Stimulated activated CD4-positive, alpha-beta T cell treated with anti-CD3 and anti-CD28 coated beads, Interleukin-1b, Interleukin-23, amount 100 ng/mL, for 48 hours (primary cell): ENCODE data around the gene TTC28.
"Not testable (repeated sequence)": the region's sequence is repeated elsewhere in the genome, so short reads cannot be mapped to it uniquely, and the experiment has no call there.

Source experiments
- DNase-seq: peaks from one replicate; pipeline ENCODE4 v3.0.0-alpha.2; 2020

Gene TTC28

DNA sequence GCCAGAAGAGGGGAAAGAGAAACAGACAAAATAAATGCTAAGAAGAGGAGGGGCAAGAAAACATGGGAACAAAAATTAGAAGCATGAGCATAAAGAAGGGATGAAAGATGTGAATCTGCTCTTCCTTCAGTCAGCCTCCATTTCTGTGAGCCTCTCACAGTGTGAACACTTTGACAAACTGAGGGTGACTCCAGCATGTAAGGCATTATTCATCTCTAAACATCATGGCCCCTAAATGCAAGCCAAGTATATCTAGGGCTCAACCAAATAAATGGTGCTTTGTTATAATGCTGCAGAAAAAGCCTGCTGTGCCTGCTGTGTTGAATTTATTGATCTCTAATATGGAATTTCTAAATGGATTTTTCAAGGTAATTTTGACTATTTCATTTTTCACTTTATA, 281.3 kb downstream of the TTC28 start:
- DNase-seq: no peak

DNA sequence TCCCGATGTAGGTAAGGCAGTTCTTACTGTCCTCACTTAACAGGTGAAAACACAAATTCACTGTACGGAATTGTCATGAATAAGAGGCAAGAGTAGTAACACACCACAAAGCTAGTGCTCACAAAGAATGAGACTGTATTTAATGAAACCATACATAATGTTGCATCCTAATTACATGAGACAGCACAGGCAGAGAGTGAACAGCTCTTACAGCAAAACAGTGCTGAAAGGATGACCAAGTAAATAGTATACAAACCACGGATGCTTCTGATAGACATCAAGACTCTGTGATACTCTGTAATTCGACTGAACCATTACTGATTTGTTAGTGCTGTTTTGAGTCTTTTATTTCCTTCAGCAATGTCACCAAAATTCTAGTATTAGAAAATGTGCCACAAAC, 282.3 kb downstream of the TTC28 start:
- DNase-seq: no peak

DNA sequence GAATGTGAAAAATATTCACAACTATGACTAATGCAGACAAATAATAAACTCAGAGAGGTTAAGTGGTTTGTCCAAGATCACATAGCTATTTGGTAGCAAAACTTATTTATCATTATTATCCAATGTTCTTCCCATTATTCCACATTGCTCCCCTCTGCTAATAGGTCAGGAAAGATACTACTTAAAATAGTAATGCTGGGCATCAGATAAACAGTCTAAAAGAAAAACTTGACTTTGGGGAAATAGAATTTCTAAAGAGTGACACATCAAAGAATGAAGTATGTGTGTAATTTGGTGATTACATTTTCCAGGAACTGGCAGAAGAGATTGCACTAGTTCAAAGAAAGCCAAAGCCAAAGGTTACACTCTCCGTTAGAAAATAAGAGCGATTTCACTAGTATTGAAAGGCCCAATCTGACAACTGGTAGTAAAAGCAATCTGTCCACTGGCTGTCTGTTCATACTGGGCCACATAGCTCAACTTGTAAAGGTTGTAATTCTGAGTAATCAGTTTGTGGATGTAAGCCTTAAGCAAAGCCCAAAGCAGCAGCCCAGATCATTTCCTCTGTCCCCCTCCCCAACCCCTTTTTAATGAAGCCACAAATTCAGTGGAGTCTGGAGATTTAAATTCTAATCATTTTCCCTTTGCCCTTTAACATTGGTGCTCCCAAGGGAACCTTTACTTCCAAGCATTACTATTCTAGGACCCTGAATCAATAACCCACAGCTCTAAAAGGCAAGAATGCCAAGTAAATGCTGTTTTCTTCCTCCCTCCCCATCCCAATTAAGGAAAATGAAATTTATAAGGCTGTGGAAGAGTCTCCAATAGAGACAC, 283.5 kb downstream of the TTC28 start:
- no peak for DNase-seq

DNA sequence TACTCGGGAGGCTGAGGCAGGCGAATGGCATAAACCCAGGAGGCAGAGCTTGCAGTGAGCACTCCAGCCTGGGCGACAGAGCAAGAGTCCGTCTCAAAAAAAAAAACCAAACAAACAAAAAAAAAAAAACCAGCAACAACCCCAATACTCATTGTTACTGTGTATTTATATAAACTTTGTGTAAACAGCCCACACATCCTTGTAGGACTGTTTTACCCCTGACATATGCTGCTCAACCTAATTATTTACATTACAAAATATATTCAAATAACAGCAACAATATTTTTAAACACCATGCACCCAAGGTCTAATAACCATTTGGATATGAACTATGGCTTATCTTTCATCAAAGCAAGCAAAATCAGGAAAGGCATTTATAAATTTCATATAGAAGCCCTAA, 284.1 kb downstream of the TTC28 start:
- DNase-seq: no peak

DNA sequence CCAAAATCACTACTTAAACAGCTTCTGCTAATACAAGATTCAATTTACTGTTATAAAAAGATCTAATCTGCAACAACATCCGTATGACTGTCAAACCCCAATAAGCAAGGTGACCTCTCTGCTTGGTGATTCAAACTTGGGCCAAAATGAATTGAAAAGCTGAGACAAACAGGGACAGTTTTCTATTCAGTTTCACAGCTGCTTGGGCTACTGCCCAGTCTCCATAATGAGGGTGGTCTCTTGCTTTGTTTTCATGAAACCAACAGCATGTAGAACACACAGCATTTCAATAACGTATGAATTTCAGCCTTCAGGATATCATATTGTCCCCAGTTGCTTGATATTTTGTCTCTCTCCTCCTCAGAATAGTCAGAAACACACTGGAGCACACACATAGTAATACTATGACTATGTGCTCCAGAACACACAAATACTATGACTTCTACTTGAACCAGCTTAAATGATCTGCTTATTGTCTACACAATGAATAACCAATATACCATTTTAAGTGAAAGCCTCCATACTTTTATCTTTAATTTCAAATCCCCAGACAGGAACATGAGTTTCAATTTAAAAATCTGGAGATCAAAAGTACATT, 285.0 kb downstream of the TTC28 start:
- no peak for DNase-seq

DNA sequence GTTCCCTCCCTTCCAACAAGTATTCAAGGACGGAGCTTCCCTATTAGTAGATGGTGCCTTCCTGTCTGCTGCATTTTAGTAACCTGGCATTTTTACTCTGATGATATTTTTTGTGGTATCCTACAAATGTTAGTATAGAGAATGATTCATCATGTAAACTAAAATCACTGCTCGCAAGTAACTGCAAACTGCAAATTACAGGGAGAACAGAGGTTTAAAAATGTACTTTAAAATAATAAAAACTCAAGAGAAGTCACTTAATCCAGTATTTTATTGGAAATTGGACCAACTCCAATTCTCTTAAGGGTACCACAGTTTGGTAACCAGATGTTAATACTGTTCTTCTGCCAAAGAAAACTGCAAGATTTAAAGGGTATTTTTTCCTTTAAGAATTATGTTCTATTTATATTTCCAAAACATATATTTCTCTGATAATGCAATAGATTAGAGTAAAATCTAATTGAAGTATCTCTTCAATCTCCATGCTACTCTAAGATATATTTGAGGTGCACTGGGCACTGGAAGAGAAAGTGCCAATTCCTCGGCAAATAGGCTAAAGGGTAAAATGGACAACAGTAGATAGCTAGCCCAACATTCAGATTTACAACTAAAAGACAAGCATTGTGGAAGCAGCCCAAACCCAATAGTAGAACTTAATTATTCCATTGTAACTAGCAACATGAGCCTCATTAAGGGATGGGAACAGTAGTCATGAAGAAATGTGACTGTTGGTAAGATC, 298.0 kb downstream of the TTC28 start:
- no peak for DNase-seq

DNA sequence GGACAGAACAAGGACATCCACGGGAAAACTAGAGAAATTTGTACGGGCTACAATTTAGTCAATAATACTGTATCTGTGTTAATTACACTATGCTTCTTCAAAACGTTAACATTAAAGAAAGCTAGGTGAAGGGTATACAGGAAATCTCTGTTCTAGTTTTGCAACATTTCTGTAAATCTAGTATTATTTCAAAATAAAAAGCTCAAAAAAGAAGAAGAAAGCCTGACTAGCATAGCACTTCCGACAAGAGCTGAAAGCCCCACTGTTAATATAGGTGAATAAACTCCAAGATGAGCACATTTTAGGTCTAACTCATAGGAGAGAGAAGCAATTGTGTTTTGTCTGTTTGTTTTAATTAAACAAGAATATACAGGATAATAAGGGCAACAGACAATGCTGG, 299.7 kb downstream of the TTC28 start:
- DNase-seq: no peak

DNA sequence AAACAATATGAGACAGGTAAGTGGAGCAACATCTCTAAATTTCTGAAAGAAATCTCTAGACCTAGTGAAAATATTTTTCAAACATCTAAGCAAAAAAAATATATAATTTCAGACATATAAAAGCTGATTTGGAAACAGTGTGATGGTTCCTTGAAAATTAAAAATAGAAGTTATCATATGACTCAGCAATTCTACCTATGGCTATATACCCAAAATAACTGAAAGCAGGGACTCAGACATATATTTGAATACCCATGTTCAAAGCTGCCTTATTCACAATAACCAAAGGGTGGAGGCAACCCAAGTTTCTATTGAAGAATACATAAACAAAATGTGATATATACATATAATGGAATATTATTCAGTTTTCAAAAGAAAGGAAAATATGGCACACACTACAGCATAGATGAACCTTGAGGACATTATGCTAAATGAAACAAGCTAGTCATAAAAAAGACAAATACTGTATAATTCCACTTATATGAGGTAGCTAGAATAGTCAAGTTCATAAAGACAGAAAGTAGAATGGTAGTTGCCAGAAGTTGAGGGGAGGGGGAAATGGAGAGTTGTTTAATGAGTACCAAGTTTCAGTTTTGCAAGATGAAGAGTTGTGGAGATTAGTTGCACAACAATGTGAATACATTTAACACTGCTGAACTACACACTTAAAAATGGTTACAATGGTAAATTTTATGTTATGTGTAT, 300.4 kb downstream of the TTC28 start:
- no peak for DNase-seq

DNA sequence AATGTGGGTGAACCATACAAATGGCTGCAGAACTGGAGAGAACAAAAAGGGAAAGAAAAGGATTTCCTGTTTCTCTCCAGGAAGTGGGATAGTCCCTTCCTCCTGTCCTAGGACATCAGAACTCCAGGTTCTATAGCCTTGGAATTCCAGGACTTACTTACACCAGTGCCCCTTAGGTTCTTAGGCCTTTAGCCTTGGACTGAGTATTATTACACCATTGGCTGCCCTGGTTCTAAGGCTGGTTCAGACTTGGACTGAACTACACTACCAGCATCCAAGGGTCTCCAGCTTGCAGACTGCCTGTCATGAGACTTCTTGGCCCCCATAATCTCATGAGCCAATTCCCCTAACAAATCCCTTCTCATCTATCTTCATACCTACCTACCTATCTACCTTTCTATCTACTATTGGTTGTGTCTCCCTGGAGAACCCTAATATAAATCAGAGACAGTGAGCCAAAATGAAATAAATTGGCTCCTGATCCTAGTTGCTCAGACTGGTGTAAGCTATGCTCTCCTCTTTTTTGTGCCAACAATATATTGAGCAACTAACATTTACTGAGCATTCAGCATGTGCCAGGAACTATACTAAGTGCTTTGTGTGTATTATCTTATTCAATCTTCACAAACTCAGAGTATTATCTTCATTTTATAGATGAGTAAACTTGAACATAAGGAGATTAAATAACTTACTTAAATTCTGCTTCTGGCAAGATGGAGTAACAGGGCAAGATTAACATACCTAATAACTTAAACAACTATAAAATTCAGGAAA, 303.7 kb downstream of the TTC28 start:
- DNase-seq: no peak

DNA sequence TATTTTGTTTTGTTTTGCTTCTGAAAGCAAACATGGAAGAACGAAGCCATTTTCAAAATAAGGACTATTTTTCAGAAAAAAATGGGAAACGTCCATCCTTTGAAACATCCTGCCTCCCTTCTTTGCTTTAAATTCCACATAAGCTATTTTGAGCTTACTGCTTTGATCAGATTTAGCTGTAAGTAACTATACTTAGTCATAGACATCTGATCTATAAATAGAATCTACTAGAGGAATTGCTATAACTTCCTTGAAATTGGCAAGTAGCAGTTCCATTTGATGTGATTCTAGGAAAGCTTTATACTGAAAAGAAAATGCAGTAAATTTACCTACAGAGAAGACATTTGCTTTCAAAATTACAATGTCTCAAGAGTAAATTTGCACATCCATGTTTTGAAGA, 305.8 kb downstream of the TTC28 start:
- no peak for DNase-seq

DNA sequence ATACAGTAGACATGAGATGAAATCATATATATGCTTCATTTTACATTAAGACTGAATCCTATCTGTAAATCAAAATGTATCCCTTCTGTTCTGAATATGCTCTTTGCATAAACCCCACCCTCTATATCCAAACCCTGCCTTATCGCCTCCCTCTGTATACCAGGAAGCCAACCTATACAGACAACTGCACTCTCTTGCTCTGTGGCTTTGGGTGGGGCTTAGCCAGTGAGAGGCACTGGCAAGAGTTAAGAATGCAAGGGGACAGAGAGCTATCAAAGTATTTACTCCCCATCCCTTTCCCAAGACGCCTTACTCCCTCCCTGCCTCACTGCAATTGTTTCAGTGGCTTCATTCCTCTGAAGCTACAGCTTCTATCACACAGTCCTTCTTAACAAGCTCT, 309.8 kb downstream of the TTC28 start:
- no peak for DNase-seq

DNA sequence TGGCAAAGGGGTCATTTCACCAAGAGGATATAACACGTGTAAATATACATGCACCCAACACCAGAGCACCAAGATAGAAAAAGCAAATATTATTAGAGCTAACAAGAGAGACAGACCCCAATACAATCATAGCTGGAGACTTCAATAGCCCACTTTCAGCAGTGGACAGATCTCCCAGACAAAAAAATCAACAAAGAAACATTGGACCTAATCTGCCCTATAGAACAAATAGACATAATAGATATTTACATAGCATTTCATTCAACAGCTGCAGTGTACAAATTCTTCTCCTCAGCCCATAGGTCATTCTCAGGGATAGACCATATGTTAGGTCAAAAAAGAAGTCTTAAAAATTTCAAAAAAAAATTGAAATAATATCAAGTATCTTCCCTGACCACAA, 312.8 kb downstream of the TTC28 start:
- no peak for DNase-seq

DNA sequence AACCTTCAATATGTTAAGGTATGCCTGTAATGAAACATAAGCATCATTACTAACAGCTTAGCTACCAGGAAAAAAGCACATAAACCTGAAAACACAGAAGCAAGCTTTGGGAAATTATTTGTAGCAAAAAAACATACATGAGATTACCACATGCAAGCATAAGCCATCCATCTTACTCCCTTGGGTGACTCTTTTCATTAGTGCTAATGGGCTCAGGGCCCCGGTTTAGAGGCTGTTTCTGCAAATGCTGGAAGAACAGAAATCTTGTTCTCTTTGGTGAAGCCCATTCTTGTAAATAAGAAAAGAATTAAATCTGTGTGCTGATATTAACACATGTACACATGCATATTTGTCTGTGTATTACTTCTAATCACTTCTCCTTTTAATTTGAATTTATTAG, 314.3 kb downstream of the TTC28 start:
- no peak for DNase-seq

DNA sequence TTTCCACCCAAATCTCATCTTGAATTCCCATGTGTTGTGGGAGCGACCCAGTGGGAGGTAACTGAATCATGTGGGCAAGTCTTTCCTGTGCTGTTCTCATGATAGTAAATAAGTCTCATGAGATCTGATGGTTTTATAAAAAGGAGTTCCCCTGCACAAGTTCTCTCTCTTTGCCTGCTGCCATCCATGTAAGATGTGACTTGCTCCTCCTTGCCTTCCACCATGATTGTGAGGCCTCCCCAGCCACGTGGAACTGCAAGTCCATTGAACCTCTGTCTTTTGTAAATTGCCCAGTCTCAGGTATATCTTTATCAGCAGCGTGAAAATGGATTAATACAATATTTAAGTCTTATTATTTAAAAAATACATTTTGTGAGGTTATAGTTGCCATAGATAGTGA, 315.5 kb downstream of the TTC28 start:
- DNase-seq: not testable (repeated sequence)

DNA sequence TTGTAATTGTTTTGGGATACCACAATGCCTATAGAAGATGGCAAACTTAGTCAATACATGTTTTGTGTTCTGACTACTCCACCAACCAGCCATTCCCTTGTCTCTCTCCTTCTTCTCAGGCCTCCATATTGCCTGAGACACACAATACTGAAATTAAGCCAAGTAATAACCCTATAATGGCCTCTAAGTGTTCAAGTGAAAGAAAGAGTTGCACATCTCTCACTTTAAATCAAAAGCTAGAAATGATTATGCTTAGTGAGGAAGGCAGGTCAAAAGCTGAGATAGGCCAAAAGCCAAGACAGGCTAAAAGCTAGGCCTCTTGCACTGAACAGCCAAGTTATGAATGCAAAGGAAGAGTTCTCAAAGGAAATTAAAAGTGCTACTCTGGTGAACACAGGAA, 318.7 kb downstream of the TTC28 start:
- DNase-seq: no peak

DNA sequence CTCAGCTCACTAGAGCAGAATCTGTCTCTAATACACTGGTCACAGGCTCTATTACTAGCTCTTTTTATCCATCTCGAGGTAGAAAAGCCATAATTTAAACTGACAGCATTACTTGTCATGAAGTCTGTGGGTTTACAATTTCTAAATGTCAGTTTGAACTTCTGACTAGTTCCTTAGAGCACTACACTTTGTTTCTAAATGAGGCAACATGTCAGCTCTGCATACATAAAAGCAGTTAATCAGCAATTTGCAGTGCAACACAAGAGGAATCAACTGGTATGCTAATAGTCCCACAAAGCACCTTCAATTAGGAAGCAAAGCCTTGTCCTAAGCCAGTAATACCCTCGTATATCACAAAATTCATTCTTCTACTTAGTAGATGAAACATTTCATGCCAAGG, 321.3 kb downstream of the TTC28 start:
- no peak for DNase-seq

DNA sequence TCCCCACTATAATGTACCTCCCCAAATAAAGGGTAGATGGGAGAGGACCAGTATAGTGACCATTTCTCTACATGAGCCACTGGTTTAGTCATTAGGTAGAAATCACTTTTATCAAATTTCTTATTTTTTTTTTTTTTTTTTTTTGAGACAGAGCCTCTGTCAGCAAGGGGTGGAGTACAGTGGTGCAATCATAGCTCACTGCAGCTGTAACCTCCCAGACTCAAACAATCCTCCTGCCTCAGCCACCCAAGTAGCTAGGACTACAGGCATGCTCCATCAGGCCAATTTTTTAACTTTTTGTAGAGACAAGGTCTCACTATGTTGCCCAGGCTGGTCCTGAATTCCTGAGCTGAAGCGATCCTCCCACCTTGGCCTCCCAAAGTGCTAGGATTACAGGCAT, 322.4 kb downstream of the TTC28 start:
- no peak for DNase-seq

DNA sequence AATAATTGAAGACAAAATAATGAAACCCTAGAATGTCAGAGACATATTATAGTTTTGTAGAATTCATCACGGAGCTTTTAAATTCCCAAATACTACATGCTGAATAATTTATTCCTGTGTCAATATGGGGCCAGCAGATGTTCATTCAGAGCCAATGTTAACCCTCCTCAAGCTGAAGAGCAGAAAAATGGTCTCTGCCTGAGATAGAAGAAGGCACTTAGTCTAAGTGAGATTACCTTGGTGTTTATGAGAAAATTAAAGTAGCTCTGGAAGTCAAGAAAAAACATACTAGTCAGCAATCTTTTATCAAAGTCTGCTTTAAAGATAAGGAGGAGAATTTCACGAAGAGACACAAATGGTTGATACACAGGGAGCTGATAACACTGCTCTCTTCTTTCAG, 328.2 kb downstream of the TTC28 start:
- no peak for DNase-seq

DNA sequence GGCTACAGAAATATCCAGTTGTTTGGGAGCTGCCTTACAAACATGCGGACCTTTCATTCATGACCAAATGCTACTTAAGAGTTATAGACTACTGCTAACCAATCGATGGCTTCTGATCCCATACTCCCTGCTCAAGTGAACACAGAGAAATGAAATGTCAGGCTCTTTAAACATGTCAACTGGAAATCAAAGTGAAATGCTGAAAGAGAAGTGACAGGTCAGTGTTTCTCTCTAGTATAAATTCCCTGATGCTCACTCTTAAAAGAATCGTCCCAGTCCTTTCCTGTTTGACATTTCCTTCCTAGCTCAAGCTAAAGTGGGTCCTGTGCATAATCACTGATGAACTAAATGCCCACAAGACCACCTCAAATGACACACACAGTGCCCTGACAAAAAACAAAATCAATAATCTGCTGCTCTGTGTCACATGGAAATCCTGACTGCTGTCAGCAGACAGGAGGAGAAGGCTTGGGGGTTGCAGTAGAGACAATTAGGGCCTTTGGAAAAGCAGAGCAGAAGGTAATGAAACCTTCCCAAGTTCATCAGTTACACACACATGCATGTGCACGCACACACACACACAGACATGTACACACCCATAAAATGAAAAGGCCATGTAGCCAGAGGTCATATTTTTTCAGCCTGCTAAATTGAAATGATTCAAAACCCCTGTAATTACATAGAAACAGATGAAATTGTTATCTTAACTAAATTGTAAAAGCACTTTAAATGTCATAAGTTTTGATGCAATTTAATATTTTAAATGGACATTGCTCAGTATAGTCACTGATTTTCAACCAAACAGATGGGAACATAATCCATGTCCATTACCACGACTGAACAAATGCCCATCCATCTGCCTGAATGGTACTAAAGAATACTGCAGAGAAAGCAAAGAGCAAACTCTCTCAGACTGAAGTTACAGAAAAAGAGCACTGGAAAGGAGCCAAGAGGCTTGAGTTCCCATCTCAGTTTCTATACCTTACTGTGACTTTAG, 330.7 kb downstream of the TTC28 start:
- no peak for DNase-seq

DNA sequence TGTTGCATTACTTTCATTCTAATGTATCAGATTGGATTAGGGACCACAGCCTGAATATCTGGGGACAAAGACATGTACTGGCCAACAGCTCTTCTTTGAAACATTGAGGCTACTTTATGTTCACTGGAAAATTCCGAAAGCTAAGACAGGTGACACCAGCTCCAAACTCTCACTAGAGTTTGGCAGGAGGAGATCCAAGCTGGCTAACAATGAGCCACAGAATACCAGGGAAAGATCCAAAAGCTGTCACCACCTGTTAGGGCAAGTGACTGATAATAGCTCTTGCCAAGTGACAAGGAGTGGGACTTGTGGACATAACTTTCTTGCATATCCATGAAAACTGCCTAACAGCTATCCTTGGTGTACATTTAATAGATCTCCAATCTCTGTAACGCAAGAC, 333.3 kb downstream of the TTC28 start:
- DNase-seq: no peak

DNA sequence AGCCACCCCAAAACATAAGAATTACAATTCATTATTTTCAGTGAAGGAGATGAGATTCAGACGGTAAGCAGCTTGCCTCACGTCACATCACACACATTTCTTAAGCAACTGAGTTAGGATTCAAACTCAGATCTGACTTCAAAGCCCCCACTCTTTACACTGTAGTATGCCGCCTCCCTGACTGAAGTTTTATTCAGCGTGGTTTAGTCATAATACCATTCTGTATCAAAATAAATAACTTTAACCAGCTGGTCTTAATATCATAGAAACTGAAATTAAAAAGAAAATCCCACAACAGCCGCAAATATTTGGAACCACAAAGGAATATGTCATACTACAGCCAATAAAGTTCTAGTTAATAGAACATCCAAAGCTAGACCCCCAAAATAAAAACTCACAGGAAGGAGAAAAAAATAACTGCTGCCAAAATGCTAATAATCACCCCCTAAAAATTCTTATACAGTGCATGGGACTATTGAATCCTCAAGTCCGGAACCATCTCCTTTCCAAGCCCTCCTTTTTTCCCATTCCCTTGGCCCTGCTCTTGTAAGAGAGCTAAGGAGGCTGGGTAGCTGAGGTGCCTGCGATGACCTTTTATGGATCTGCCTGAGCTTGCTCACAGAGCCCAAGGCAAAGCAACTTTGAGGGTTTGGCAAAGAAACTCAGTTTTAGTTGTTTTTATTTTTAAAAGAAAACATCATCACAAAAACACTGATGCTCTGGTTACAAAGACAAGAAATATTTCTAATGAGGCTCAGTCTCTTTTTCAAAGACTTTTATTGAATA, 334.5 kb downstream of the TTC28 start:
- no peak for DNase-seq
